GM12878 (cell line): ENCODE data around the gene LMF2. TPM values are rescaled to one million over a fixed set of nuclear protein-coding genes. Genes with fewer than 3 reads are reported as not detected.
A peak's percentile ranks its signal among the peaks of the same experiment; 100 is the strongest.

Experiments
- ATAC-seq: fragments of 200-7000 bp; cut with Tn5 transposase; 3 replicates; pipeline ENCODE4 v1.9.1; 2020; ENCODE audit warnings: mild to moderate bottlenecking, moderate library complexity
- BruUV-seq: library from RNA; stranded (reverse); fragments of 400-500 nt; replicated peaks from 2 replicates; lab custom pipeline; 2021; lab: Mats Ljungman, UMichigan
- CTCF ChIA-PET: fragments of 300-600 bp; sonication (Branson Sonifier 250); formaldehyde crosslinking; extraction: SDS; loops from one replicate; lab custom pipeline; 2021; ENCODE audit warnings: inconsistent platforms; lab: Yijun Ruan, JAX
- POLR2A ChIA-PET: fragments of 350-600 bp; formaldehyde crosslinking; extraction: SDS; loops from one replicate; lab custom pipeline; 2021; ENCODE audit warnings: inconsistent platforms; lab: Charles Lee
- RAD21 ChIA-PET: fragments of 300-600 bp; sonication (Branson Sonifier 250); formaldehyde crosslinking; loops from one replicate; lab custom pipeline; 2023; ENCODE audit warnings: antibody characterized with exemption; ENCODE audit not compliant: unreplicated experiment; lab: Charles Lee
- SMC1A ChIA-PET: fragments of 300-600 bp; sonication (Branson Sonifier 250); formaldehyde crosslinking; loops from one replicate; lab custom pipeline; 2023; ENCODE audit not compliant: unreplicated experiment, uncharacterized antibody; lab: Charles Lee
- DNase-seq: peaks from one replicate; pipeline ENCODE4 v3.0.0-alpha.2; 2011; ENCODE audit warnings: low read depth, low spot score
- FAIRE-seq: peaks from 3 replicates; lab custom pipeline; 2011; peaks lifted over from hg19 to GRCh38; lab: Jason Lieb, UNC
- H2AFZ ChIP-seq: 2 replicates; pipeline ENCODE4 v1.6.0; 2011; ENCODE audit warnings: low read depth, low read length, control low read depth; ENCODE audit not compliant: control insufficient read depth
- H3K27ac ChIP-seq: 2 replicates; pipeline ENCODE4 v1.5.1; 2011; ENCODE audit warnings: control low read depth; ENCODE audit not compliant: control insufficient read depth, insufficient read depth
- H3K27me3 ChIP-seq, 2 experiments: replicated peaks in 1 of 2; 2 replicates each; pipeline versions ENCODE4 v1.6.0 to v1.6.1; 2011; ENCODE audit warnings: low read length in 1 of 2; ENCODE audit not compliant: control insufficient read depth in 2 of 2, insufficient read depth in 2 of 2
- H3K36me3 ChIP-seq, 2 experiments: 2 replicates each; pipeline ENCODE4 v1.5.1; 2011; ENCODE audit warnings: low read length in 1 of 2; ENCODE audit not compliant: control insufficient read depth in 2 of 2, insufficient read depth in 2 of 2
- H3K4me1 ChIP-seq: 2 replicates; pipeline ENCODE4 v1.6.1; 2011; ENCODE audit warnings: mild to moderate bottlenecking, low read length, moderate library complexity, mixed read lengths; ENCODE audit not compliant: control insufficient read depth, insufficient read depth
- H3K4me2 ChIP-seq: 2 replicates; pipeline ENCODE4 v1.6.0; 2011; ENCODE audit warnings: control low read depth; ENCODE audit not compliant: control insufficient read depth, insufficient read depth
- H3K4me3 ChIP-seq: fragments of 200-600 bp; sonication (generic); 2 replicates; pipeline ENCODE4 v1.5.1; 2016
- H3K79me2 ChIP-seq: 2 replicates; pipeline ENCODE4 v1.6.0; 2011; ENCODE audit warnings: low read length; ENCODE audit not compliant: control insufficient read depth, insufficient read depth
- H3K9ac ChIP-seq: 2 replicates; pipeline ENCODE4 v1.8.0; 2011; ENCODE audit warnings: low read length, control low read depth, mixed read lengths; ENCODE audit not compliant: control insufficient read depth, insufficient read depth
- H3K9me3 ChIP-seq: replicated peaks from 3 replicates; pipeline ENCODE4 v1.5.1; 2011; ENCODE audit warnings: mild to moderate bottlenecking, low read length; ENCODE audit not compliant: control insufficient read depth, insufficient read depth
- H4K20me1 ChIP-seq: 2 replicates; pipeline ENCODE4 v1.6.0; 2011; ENCODE audit not compliant: control insufficient read depth, insufficient read depth
- POLR2AphosphoS5 ChIP-seq: IDR thresholded peaks from 2 replicates; pipeline ENCODE4 v1.6.1; 2011; ENCODE audit warnings: mild to moderate bottlenecking, low read length, inconsistent platforms
- SMARCA5 ChIP-seq: fragments of 450-650 bp; IDR thresholded peaks from 2 replicates; pipeline ENCODE4 v1.6.1; 2017; ENCODE audit warnings: mild to moderate bottlenecking
- TAF1 ChIP-seq: IDR thresholded peaks from 2 replicates; pipeline ENCODE4 v1.6.1; 2011; ENCODE audit warnings: mild to moderate bottlenecking, low read depth, low read length, borderline replicate concordance
- ZNF207 ChIP-seq: fragments of 450-650 bp; IDR thresholded peaks from 2 replicates; pipeline ENCODE4 v1.6.1; 2014; ENCODE audit warnings: antibody characterized with exemption, mild to moderate bottlenecking, borderline replicate concordance
- WGBS: methylation state at CpG from one replicate; pipeline ENCODE4 v1.1.6; 2016; ENCODE audit warnings: low lambda C conversion rate; ENCODE audit not compliant: insufficient replicate concordance, insufficient coverage; ENCODE audit errors: missing lambda C conversion rate; 5-methylcytosine and 5-hydroxymethylcytosine counted together
- in situ Hi-C: fragments of 300-500 bp; cut with MboI; formaldehyde crosslinking; loops from 9 replicates; pipeline ENCODE4 v1.14.3; 2018; ENCODE audit warnings: mixed read lengths
- intact Hi-C: fragments of 100-400 bp; cut with micrococcal nuclease; formaldehyde crosslinking; loops from one replicate; pipeline ENCODE4 v1.14.2; 2022; ENCODE audit not compliant: unreplicated experiment
- polyA plus RNA-seq, 11 experiments: library from polyadenylated mRNA; depleted of rRNA in 4 of 11; unstranded in 6 of 11; stranded (reverse) in 5 of 11; fragments of >200 nt; fragmentation: Nextera tagmentation in 4 of 11; fragmentation: Illumina TruSeq in 1 of 11; extraction: Ambion mirVana in 4 of 11; extraction: Trizol in 1 of 11; gene quantifications; 1 replicate in 1 of 11; 2 replicates in 10 of 11; pipeline versions ENCODE4 v1.2.1 to v1.2.3, GENCODE V29; 2011 to 2016; ENCODE audit warnings: inconsistent platforms in 2 of 11, missing spikeins in 2 of 11, low read depth in 1 of 11
- total RNA-seq, 4 experiments: library from RNA; depleted of rRNA in 3 of 4; stranded (reverse); fragments of >200 nt in 3 of 4; fragmentation: Illumina TruSeq in 1 of 4; extraction: Trizol in 1 of 4; gene quantifications; 2 replicates each; pipeline versions ENCODE4 v1.2.1 to v1.2.3, GENCODE V29; 2013 to 2021

The LMF2 gene
- total and polyA plus RNA-seq, 10 of the 15 experiments (the other 5 are each of a cell fraction or from before 2014, with no cell fraction given), result 0.08 to 57.5 (median 21.2) TPM

DNA sequence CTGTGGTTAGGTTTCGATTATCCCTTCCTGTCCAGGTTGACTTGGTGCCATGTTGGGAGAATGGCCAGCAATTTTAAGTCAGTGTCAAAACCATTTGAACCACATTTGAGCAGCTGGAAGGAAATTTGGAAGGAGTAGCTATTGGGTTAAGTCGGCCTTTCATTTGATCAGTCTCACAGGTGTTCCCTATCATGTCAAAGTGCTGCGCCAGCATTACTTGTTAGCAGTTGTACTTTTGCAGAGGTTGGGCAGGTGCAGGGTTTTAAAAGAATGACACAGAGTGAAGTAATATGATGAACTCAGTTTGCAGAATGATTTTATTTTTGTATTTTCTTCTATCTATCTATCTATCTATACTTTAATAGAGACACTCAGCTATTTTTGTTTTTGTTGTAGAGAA is 28.7 kb upstream of the LMF2 start:
- H2AFZ ChIP-seq, result no peak overlapping the region
- SMC1A ChIA-PET, result interaction anchor here (1.0 to 3.3 kb wide), 3 partner anchors 11 to 85 kb away, joined by 3 to 13 read pairs (median 10); partner anchors contain the start of gene SCO2
- no peaks in the 10 kb centered on the region for H4K20me1 ChIP-seq
- no peak overlapping the region for H3K9ac ChIP-seq
- no peaks in the 10 kb centered on the region for H3K27me3 ChIP-seq
- POLR2A ChIA-PET, result interaction anchor here (1.2 to 10.0 kb wide), 6 partner anchors 9 to 53 kb away, joined by 3 to 232 read pairs (median 10); partner anchors contain the start of genes KLHDC7B, LMF2, NCAPH2 and SCO2
- in situ Hi-C loops (loop anchor here (10.0 kb wide), 1 partner anchor 571 kb away; the partner anchor contains the start of gene PIM3), intact Hi-C loops (no loop called here)
- no peaks in the 10 kb centered on the region for H3K36me3 ChIP-seq
- ATAC-seq (no peak), DNase-seq (no peak), FAIRE-seq (no peak)
- RAD21 ChIA-PET, result interaction anchor here (1.7 to 2.3 kb wide), 3 partner anchors 11 to 85 kb away, joined by 3 to 12 read pairs (median 5); partner anchors contain the start of genes NCAPH2 and SCO2
- peak overlapping the region; percentile 17; the same call in 1 of the 2 replicates for H3K27ac ChIP-seq
- TF ChIP-seq SMARCA5 (no peak), POLR2AphosphoS5 (no peak)
- CTCF ChIA-PET, result interaction anchor here (1.8 to 2.0 kb wide), 2 partner anchors 11 to 85 kb away, joined by 7 to 9 read pairs; partner anchors contain the start of gene SCO2
- H3K4me2 ChIP-seq, result no peak overlapping the region
- no TSS peak for BruUV-seq
- 87% methylated on average over 3 of the region's 3 CpGs for WGBS
- no peak overlapping the region for H3K4me3 ChIP-seq
- H3K4me1 ChIP-seq, result peaks cover 60% of the 10 kb centered on the region
- H3K9me3 ChIP-seq, result no peaks in the 10 kb centered on the region
- H3K79me2 ChIP-seq, result peaks cover 22% of the 10 kb centered on the region

DNA sequence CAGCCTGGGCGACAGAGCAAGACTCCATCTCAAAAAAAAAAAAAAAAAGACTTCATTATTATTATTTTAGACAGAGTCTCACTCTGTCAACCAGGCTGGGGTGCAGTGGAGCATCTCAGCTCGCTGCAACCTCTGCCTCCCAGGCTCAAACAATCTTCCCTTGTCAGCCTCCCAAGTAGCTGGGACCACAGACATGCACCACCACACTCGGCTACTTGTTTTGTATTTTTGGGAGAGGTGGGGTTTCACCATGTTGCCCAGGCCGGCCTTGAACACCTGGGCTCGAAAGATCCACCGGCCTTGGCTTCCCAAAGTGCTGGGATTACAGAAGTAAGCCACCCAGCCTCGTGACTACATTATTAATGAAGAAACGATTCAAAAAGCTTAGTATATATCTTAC is 27.6 kb upstream of the LMF2 start:
- in situ Hi-C loops, result loop anchor here (10.0 kb wide), 1 partner anchor 570 kb away; the partner anchor contains the start of gene PIM3
- SMC1A ChIA-PET, result interaction anchor here (2.7 to 3.3 kb wide), 2 partner anchors 10 to 87 kb away, joined by 10 to 13 read pairs; partner anchors contain the start of gene SCO2
- peaks cover 33% of the 10 kb centered on the region for H3K79me2 ChIP-seq

More for the DNA sequence above, 27.6 kb upstream of the LMF2 start:
- Histone ChIP-seq H3K4me2 (peak overlapping the region; percentile 54), H3K4me3 (0 out of 2 replicates have a peak overlapping the region, but pooled peaks have one; percentile 36), H4K20me1 (no peaks in the 10 kb centered on the region), H3K27ac (peak overlapping the region; percentile 95), H3K4me1 (peaks cover 54% of the 10 kb centered on the region), H3K36me3 (no peaks in the 10 kb centered on the region), H3K27me3 (no peaks in the 10 kb centered on the region), H3K9ac (peak overlapping the region; percentile 56), H2AFZ (0 out of 2 replicates have a peak overlapping the region, but pooled peaks have one; percentile 1), H3K9me3 (no peaks in the 10 kb centered on the region)
- ChIA-PET POLR2A (interaction anchor here (0.6 to 10.0 kb wide), 9 partner anchors 8 to 345 kb away, joined by 3 to 232 read pairs (median 6); partner anchors contain the start of genes KLHDC7B, LMF2, NCAPH2 and SCO2), RAD21 (interaction anchor here (1.5 to 2.6 kb wide), 4 partner anchors 10 to 86 kb away, joined by 3 to 12 read pairs (median 8); partner anchors contain the start of genes KLHDC7B, NCAPH2 and SCO2), CTCF (interaction anchor here (0.7 to 2.0 kb wide), 4 partner anchors 9 to 86 kb away, joined by 3 to 11 read pairs (median 7); partner anchors contain the start of gene SCO2)
- WGBS, result 7% methylated on average over 7 of the region's 8 CpGs
- ATAC-seq (no peak), DNase-seq (no peak), FAIRE-seq (no peak)
- intact Hi-C loops, result no loop called here
- TF ChIP-seq TAF1, result peak; percentile 34; the same call in 1 of the 2 replicates
- no peak for TF ChIP-seq ZNF207
- BruUV-seq, result no TSS peak
